Lower leg skin (tissue), 3 donors: ENCODE measurements around the gene POM121L2.

ENCODE experiments used
- CTCF ChIP-seq, 3 donors: fragments of 450-650 bp; IDR thresholded peaks; one replicate each; pipeline ENCODE4 v1.5.1; 2016; ENCODE audit warnings: antibody characterized with exemption in 3 of 3, mild to moderate bottlenecking in 3 of 3, moderate library complexity in 2 of 3
- POLR2A ChIP-seq, 2 donors: fragments of 450-650 bp; IDR thresholded peaks; one replicate each; pipeline ENCODE4 v1.6.1; 2016 to 2017; ENCODE audit warnings: antibody characterized with exemption in 2 of 2, mild to moderate bottlenecking in 1 of 2, moderate library complexity in 1 of 2

GRCh38 chr6:27296106-27296783 is 15.8 kb downstream of the POM121L2 start:
- TF ChIP-seq CTCF (IDR thresholded peaks at IDR 0.05): no peak
- TF ChIP-seq POLR2A (IDR thresholded peaks at IDR 0.05): no peak
